Hippocampal formation (tissue), 2 donors: ENCODE results near the gene CLVS2.

Experiments
- DNase-seq, 2 donors: peaks; one replicate each; lab custom pipeline; 2025; lab: John Stamatoyannopoulos, UW

Gene CLVS2

GRCh38 chr6:123024976-123025375 lies 28.9 kb downstream of the CLVS2 start:
- DNase-seq = no peak

DNA sequence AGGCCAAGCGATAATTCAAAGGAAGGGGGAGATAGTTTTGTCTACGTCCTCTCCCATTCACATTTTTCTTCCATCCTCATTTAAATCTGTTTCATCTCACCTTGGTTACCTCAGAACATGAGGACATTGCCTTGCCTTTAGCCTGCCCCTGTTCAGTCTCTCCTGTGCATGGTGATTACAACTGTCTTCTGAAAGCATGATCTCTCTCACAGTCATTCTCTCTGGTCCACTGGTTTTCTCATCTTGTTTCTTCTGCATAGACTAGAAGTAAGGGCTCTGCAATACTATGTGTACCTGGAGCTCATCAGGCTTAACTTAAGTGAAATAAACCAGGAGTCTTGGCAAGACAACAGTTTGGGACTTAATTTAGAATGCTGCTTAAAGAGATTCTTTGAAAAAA lies 31.4 kb downstream of the CLVS2 start:
- no peak for DNase-seq

- DNase-seq = no peak
Measured at GRCh38 chr6:123028263-123028662, 32.2 kb downstream of the CLVS2 start.

GRCh38 chr6:123030282-123030681 lies 34.2 kb downstream of the CLVS2 start:
- no peak for DNase-seq

DNA sequence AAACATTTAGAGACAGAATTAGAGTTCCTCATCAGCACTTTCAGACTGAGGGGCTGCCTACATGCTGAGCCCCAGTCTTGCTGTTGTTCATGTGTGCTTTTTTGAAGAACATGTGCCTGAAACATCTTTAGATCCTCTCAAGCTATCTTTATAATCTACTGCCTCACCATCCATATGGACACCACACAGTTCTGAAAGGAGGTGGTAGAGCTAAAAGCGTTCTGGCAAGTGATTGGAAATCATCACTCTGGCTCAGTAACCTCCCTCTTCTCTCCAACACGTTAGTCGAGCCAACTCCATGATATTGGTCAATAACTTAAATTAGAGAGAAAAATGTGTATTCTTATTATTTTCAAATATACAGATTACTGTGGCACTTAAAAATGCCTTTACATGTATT lies 40.6 kb downstream of the CLVS2 start:
- no peak for DNase-seq

- DNase-seq = no peak
Measured at GRCh38 chr6:123039431-123039830, 43.4 kb downstream of the CLVS2 start.

DNA sequence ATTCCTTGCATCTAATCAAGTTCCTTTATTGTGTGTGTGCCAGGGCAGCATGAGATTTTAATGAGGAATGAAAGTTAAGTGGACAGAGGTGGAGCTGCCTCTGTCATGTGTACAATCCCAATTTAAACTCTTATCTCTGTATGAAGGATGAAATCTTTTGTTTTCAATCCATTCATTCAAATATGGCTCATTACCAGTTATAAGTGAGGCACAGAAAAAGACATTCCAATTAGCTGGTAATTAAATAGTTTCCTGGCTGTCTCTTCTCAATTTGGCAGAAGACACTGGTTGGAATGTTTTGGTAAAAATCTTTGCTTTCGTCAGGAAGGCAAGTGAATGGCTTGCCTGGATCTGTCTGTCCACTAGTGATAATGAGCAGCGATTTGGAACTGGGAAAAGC lies 46.4 kb downstream of the CLVS2 start:
- DNase-seq = no peak

DNA sequence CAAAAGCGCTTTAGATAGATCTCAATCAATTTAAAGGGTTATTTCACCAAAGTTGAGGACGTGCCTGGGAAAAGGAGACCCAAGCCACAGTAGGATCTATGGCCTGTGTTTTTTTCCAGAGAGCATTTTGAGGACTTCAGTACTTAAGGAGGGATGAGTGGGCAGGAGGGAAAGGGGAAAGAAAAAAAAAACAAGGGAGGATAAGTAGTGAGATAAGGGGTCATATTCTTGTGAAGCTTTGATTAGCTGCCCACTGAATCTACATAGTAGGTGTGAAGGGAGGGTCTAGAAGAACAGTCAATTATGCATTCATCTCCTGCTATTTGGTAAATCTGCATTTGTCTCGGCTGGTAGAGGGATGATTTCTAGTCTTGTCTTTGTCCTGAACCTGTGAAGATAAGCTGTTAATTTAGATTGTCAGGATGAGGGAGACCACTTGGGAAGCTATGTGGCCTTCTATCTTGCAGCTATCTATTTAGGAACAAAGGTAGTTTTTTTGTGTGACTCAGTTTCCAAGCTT lies 48.4 kb downstream of the CLVS2 start:
- DNase-seq = no peak

DNA sequence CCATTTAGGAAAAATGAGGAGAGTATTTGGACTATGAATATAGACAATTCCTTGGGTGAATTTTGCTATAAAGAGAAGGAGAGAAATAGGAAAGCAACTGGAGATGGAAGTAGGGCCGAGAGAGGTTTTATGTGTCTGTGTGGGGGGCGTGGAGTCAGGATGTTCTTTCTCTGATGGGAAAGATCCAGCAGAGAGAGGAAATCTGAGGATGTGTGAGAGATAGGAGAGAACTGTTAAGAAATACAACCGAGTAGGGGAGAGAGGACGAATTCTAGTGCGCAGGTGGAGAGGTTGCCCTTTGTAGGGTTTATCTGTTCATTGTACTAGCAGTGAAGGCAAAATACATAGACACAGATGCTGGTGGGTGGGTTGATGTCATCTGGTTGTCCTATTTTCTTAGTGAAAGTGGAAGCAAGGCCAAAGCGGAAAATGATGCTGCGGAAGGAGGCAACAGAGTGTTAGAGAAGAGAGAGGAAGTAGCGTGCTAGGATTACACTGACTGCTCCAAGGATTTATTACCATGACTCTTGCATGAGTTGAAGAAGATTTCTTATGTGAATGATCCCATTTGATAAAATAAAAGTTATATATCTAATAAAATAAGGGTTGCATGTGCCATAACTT lies 57.7 kb downstream of the CLVS2 start:
- DNase-seq = no peak

- DNase-seq = no peak
Measured at GRCh38 chr6:123055256-123055655, 59.2 kb downstream of the CLVS2 start.

DNA sequence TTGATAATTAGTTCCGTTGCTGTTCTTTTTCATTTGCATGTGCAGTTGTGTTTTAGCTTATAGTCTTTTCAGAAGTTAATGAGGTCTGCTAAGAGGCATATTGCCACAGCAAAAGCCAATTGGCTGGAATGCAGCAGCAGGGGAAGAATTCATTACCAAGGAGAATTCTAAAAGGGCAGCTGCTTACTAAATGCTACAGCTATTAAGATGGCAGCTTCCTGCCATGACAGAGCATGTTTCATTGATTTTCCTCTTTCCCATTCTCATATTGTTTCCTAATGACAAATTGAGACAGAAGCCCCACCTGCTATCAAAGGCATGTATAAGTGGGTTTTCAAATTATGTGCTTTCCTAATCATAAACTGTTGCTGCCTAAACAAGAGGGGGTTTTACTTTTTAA lies 66.6 kb downstream of the CLVS2 start:
- no peak for DNase-seq

- DNase-seq = no peak
Measured at GRCh38 chr6:123064038-123064437, 68.0 kb downstream of the CLVS2 start.

DNA sequence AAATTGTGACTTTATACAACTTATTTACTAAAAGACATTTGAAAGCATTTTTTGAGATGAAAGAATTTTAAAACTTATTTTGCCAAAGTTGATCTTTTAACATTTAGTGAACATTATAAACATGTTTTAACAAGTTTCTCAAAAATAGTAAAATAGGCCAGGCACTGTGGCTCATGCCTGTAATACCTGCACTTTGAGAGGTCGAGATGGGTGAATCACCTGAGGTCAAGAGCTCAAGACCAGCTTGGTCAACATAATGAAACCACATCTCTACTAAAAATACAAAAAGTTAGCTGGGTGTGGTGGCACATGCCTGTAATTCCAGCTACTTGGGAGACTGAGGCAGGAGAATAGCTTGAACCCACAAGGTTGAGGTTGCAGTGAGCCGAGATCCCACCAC lies 78.6 kb downstream of the CLVS2 start:
- DNase-seq = no peak

GRCh38 chr6:123085403-123085802 lies 89.4 kb downstream of the CLVS2 start:
- no peak for DNase-seq

- DNase-seq = no peak
Measured at GRCh38 chr6:123089226-123089625, 93.2 kb downstream of the CLVS2 start.

GRCh38 chr6:123091091-123091895 lies 95.3 kb downstream of the CLVS2 start:
- no peak for DNase-seq

- DNase-seq = no peak
Measured at GRCh38 chr6:123091896-123092271, 95.8 kb downstream of the CLVS2 start.

GRCh38 chr6:123094795-123095194 lies 98.8 kb downstream of the CLVS2 start:
- no peak for DNase-seq

- no peak for DNase-seq
Measured at GRCh38 chr6:123105561-123105960, 109.5 kb downstream of the CLVS2 start.

DNA sequence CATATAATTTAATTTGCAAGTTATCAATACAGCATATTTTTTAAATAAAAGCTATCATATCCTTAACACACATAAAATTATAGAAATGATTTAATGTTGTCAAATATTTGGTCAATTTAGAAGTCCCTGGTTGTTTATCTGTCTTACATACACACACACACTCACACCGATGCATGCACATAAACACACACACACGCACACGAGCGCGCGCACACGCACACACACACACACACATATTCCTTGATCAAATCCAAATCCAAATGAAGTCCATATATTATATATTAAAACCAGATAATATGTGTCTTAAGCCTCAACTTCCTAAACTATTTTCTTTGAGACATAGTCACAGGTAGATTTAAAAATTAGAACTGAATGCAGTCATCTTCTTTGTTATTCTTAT lies 120.3 kb downstream of the CLVS2 start:
- no peak for DNase-seq

DNA sequence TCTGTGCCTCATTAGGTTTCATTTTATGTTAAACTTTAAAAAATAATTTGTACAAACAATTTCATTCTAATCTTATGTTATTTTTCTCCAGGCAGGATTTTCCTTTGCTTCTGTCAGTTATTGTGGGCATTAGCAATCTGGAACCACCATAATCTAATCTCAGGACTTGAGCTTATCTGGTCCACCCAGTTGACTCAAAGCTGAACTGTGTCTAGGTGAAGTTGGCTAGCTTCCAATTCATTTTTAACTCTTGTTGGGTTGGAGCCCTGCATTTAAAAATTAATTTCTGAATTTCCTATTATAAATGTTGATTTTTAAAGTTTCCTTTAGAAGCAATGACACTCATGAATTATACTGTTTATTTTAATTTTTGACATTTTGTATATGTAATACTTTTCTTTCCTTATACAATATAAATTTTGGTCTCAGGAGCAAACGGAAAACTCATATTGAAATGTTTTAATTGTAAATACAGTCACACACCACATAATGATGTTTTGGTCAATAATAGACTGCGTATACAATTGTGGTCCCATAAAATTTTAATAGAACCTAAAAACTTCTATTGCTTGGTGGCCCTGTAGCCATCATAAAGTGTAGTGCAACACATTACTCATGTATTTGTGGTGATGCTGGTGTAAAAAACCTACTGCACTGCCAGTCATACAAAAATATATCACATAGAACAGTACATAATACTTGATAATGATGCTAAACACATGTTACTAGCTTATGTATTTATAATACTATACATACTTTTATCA lies 121.3 kb downstream of the CLVS2 start:
- DNase-seq = no peak

- DNase-seq = no peak
Measured at GRCh38 chr6:123118811-123119210, 122.8 kb downstream of the CLVS2 start.
